ENCODE measurements around the gene SLC27A3.

GRCh38 chr1:153816283-153816889, 41.2 kb downstream of the SLC27A3 start:
- TF ChIP-seq CTCF (IDR thresholded peaks at IDR 0.05; ENCODE audit: low read length) (no peak), EZH2 (optimal IDR thresholded peaks at IDR 0.05; ENCODE audit: low read depth, low read length) (no peak)

All from MM.1S (cell line).